ENCODE measurements around the gene TP53I13.
A peak's percentile ranks its signal among the peaks of the same experiment; 100 is the strongest.

Gene TP53I13

DNA sequence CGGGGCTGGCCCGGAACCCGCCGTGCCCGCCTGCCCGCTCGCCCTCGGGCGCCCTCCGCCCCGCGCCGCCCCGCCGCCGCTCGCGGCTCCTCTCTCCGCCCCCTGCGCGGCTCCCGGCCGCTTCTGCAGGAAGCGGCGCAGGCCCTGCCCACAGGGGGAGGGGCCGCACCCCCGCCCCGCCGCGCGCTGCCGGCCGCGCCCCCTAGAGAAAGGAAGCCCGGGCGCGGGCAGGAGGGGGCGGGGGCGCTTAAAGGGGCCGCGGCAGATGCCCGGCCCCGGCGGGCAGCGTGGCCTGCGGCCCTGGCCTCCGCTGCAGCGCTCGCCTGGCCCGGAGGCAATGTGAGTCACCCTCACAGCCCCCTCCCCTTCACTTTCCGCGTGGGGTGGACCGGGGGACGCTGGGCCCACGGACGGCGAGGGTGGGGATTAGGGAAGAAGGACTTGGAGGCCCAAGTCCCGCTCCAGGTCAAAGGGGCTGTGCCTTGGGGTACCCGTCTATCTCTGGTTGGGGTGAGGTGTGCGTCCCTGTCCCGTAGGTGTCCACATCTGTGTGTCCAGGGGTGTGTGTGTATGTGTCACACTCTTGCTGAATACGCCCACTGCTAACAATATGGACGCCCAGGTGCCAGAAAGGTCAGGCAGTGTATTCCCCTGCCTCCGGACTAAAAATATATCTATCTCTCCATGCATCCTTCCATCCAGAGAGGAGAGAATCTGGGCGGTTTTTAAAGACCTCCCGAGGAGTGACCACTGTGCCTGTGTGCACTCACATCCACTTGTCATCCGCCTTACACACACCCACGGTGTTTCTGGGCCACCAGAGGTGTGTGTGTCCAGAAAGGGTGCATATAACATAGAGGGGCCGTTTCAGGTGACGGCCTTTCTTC is 21.3 kb downstream of the TP53I13 start, which contains the start of gene GIT1 (continued):
- TF ChIP-seq ZNF248 (tag by site-specific recombination; IDR thresholded peaks at IDR 0.05) (no peak), HOXD13 (CRISPR knock-in tag; IDR thresholded peaks at IDR 0.05; ENCODE audit: borderline replicate concordance) (no peak), ZNF174 (tag by site-specific recombination; IDR thresholded peaks at IDR 0.05) (no peak), GLI4 (tag by site-specific recombination; IDR thresholded peaks at IDR 0.05) (no peak), EGR2 (tag by site-specific recombination; IDR thresholded peaks at IDR 0.05; ENCODE audit: low read depth) (peak; percentile 59), BCL11A (tag by site-specific recombination; IDR thresholded peaks at IDR 0.05; ENCODE audit: low read depth) (peak; percentile 25; the same call in 1 of the 2 replicates), ZXDB (tag by site-specific recombination; IDR thresholded peaks at IDR 0.05) (0 out of 2 replicates have a peak, but pooled peaks have one; percentile 12), ZNF423 (tag by site-specific recombination; IDR thresholded peaks at IDR 0.05) (no peak), ZNF202 (tag by site-specific recombination; IDR thresholded peaks at IDR 0.05; ENCODE audit: borderline replicate concordance) (no peak), SALL2 (tag by site-specific recombination; IDR thresholded peaks at IDR 0.05; ENCODE audit: borderline replicate concordance) (no peak), ZNF157 (tag by site-specific recombination; IDR thresholded peaks at IDR 0.05) (no peak), ZNF837 (tag by site-specific recombination; IDR thresholded peaks at IDR 0.05) (no peak), IKZF3 (tag by site-specific recombination; IDR thresholded peaks at IDR 0.05) (0 out of 2 replicates have a peak, but pooled peaks have one; percentile 25), ZNF133 (tag by site-specific recombination; IDR thresholded peaks at IDR 0.05) (no peak), ZNF10 (tag by site-specific recombination; IDR thresholded peaks at IDR 0.05) (no peak), ZNF701 (tag by site-specific recombination; IDR thresholded peaks at IDR 0.05) (no peak), KLF8 (tag by site-specific recombination; IDR thresholded peaks at IDR 0.05) (peak; percentile 23; the same call in 1 of the 2 replicates), ZNF664 (tag by site-specific recombination; IDR thresholded peaks at IDR 0.05) (no peak), ZNF19 (tag by site-specific recombination; IDR thresholded peaks at IDR 0.05; ENCODE audit: low read depth) (no peak), GLIS2 (tag by site-specific recombination; IDR thresholded peaks at IDR 0.05) (no peak), SP7 (tag by site-specific recombination; IDR thresholded peaks at IDR 0.05) (no peak)
- TF ChIP-seq, protein P1, sequence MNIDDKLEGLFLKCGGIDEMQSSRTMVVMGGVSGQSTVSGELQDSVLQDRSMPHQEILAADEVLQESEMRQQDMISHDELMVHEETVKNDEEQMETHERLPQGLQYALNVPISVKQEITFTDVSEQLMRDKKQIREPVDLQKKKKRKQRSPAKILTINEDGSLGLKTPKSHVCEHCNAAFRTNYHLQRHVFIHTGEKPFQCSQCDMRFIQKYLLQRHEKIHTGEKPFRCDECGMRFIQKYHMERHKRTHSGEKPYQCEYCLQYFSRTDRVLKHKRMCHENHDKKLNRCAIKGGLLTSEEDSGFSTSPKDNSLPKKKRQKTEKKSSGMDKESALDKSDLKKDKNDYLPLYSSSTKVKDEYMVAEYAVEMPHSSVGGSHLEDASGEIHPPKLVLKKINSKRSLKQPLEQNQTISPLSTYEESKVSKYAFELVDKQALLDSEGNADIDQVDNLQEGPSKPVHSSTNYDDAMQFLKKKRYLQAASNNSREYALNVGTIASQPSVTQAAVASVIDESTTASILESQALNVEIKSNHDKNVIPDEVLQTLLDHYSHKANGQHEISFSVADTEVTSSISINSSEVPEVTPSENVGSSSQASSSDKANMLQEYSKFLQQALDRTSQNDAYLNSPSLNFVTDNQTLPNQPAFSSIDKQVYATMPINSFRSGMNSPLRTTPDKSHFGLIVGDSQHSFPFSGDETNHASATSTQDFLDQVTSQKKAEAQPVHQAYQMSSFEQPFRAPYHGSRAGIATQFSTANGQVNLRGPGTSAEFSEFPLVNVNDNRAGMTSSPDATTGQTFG (tag by site-specific recombination; IDR thresholded peaks at IDR 0.05; ENCODE audit: borderline replicate concordance) = no peak
- TF ChIP-seq, protein P2, sequence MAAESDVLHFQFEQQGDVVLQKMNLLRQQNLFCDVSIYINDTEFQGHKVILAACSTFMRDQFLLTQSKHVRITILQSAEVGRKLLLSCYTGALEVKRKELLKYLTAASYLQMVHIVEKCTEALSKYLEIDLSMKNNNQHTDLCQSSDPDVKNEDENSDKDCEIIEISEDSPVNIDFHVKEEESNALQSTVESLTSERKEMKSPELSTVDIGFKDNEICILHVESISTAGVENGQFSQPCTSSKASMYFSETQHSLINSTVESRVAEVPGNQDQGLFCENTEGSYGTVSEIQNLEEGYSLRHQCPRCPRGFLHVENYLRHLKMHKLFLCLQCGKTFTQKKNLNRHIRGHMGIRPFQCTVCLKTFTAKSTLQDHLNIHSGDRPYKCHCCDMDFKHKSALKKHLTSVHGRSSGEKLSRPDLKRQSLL (tag by site-specific recombination; IDR thresholded peaks at IDR 0.05) = no peak
- TF ChIP-seq, protein P3, sequence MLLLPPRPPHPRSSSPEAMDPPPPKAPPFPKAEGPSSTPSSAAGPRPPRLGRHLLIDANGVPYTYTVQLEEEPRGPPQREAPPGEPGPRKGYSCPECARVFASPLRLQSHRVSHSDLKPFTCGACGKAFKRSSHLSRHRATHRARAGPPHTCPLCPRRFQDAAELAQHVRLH (tag by site-specific recombination; IDR thresholded peaks at IDR 0.05) = no peak
- TF ChIP-seq, protein P4, sequence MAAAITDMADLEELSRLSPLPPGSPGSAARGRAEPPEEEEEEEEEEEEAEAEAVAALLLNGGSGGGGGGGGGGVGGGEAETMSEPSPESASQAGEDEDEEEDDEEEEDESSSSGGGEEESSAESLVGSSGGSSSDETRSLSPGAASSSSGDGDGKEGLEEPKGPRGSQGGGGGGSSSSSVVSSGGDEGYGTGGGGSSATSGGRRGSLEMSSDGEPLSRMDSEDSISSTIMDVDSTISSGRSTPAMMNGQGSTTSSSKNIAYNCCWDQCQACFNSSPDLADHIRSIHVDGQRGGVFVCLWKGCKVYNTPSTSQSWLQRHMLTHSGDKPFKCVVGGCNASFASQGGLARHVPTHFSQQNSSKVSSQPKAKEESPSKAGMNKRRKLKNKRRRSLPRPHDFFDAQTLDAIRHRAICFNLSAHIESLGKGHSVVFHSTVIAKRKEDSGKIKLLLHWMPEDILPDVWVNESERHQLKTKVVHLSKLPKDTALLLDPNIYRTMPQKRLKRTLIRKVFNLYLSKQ (tag by site-specific recombination; IDR thresholded peaks at IDR 0.05; ENCODE audit: borderline replicate concordance) = no peak
- TF ChIP-seq, protein P5, sequence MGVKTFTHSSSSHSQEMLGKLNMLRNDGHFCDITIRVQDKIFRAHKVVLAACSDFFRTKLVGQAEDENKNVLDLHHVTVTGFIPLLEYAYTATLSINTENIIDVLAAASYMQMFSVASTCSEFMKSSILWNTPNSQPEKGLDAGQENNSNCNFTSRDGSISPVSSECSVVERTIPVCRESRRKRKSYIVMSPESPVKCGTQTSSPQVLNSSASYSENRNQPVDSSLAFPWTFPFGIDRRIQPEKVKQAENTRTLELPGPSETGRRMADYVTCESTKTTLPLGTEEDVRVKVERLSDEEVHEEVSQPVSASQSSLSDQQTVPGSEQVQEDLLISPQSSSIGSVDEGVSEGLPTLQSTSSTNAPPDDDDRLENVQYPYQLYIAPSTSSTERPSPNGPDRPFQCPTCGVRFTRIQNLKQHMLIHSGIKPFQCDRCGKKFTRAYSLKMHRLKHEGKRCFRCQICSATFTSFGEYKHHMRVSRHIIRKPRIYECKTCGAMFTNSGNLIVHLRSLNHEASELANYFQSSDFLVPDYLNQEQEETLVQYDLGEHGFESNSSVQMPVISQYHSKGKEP (tag by site-specific recombination; IDR thresholded peaks at IDR 0.05) = peak; percentile 46; the same call in 1 of the 2 replicates
- TF ChIP-seq, protein P6, sequence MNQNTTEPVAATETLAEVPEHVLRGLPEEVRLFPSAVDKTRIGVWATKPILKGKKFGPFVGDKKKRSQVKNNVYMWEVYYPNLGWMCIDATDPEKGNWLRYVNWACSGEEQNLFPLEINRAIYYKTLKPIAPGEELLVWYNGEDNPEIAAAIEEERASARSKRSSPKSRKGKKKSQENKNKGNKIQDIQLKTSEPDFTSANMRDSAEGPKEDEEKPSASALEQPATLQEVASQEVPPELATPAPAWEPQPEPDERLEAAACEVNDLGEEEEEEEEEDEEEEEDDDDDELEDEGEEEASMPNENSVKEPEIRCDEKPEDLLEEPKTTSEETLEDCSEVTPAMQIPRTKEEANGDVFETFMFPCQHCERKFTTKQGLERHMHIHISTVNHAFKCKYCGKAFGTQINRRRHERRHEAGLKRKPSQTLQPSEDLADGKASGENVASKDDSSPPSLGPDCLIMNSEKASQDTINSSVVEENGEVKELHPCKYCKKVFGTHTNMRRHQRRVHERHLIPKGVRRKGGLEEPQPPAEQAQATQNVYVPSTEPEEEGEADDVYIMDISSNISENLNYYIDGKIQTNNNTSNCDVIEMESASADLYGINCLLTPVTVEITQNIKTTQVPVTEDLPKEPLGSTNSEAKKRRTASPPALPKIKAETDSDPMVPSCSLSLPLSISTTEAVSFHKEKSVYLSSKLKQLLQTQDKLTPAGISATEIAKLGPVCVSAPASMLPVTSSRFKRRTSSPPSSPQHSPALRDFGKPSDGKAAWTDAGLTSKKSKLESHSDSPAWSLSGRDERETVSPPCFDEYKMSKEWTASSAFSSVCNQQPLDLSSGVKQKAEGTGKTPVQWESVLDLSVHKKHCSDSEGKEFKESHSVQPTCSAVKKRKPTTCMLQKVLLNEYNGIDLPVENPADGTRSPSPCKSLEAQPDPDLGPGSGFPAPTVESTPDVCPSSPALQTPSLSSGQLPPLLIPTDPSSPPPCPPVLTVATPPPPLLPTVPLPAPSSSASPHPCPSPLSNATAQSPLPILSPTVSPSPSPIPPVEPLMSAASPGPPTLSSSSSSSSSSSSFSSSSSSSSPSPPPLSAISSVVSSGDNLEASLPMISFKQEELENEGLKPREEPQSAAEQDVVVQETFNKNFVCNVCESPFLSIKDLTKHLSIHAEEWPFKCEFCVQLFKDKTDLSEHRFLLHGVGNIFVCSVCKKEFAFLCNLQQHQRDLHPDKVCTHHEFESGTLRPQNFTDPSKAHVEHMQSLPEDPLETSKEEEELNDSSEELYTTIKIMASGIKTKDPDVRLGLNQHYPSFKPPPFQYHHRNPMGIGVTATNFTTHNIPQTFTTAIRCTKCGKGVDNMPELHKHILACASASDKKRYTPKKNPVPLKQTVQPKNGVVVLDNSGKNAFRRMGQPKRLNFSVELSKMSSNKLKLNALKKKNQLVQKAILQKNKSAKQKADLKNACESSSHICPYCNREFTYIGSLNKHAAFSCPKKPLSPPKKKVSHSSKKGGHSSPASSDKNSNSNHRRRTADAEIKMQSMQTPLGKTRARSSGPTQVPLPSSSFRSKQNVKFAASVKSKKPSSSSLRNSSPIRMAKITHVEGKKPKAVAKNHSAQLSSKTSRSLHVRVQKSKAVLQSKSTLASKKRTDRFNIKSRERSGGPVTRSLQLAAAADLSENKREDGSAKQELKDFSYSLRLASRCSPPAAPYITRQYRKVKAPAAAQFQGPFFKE (tag by site-specific recombination; IDR thresholded peaks at IDR 0.05; ENCODE audit: borderline replicate concordance) = no peak

Data from HEK293 (cell line).